GM04503 (cell line): ENCODE measurements around the gene CSNK1A1L.

ENCODE experiments used
- DNase-seq: peaks from one replicate; pipeline ENCODE4 v3.0.0-alpha.2; 2012; ENCODE audit warnings: low read depth

CSNK1A1L gene

DNA sequence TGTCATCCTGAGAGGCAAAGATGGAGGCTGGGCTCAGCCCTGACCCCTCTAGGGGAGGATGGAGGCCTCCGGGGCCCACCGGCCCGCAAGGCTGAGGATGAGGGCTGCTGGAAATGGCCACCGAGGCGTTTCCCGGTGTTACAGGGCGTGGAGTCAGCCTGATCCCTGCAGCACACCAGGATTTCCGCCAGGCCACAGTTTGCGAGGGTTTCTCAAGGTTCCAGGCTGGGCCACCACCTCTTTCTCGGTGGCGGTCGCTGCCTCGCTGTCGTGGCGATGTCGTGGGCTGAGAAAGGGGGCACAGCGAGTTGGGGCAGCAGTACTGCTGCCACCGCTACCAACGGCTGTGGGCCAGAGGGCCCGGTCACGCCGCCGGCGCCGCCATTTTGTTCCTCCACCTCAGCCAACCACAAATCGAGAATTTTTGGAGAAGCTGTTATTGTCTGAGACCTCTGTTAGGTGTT, at the start of gene CSNK1A1L:
Gene CSNK1A1L, minus strand, starts transcription at position 414 of the 464 bp plus-strand sequence. Its CDS starts 408 bp downstream, at position 6.
- DNase-seq: no peak

DNA sequence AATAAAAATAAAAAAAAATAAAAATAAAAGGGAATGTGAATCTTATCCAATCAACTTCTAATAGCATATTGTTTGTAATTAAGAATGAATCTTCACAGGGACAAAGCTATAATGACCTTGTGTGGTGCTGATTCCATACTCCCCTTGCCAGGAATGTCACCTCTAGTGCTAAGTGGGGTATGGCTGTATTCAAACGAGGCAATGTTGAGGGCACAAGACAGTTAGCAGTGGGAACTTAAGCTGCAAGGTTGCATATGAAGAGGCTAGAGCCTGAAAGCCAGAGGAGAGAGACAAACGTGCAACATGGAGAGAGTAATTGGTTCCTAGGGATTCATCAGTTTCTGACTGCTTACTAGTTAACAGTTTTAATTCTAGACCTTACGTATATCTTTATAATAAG, 43.9 kb upstream of the CSNK1A1L start:
- no peak for DNase-seq

DNA sequence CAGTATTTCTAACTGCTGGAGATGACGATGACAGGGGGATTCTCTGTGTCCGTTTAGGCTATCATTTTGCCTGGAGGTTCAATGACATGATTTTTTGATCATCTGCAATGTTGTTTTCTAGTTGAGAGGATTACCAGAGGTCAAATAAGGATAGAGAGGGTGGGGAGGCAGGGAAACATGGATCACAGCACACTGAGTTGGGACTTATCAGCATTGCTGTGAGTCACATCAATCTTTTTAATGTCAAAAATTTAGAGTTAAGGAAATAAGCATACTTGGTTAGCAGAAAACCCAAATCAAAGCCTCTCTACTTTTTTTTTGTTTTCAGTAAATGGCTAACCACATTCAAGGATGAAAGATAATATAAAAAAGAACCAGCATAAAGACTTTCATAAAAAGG, 43.0 kb upstream of the CSNK1A1L start:
- DNase-seq: no peak

DNA sequence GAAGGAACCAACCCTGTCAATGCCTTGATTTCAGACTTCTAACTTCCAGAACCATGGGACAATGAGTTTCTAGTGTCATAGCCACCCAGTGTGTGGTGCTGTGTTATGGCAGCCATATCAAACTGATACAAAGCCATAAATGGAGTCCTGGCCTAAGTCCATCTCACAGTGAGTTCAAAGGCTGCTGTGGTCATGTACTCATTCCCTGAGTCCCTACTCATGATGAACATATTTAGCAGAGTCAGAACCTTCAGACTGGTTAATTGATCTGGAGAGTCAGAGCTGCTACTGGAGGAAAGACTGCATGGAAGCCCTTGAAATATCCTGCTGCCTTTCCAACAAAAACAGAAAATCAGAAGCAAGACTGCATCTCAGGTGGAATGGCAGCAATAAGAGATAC, 39.2 kb upstream of the CSNK1A1L start:
- DNase-seq: no peak

DNA sequence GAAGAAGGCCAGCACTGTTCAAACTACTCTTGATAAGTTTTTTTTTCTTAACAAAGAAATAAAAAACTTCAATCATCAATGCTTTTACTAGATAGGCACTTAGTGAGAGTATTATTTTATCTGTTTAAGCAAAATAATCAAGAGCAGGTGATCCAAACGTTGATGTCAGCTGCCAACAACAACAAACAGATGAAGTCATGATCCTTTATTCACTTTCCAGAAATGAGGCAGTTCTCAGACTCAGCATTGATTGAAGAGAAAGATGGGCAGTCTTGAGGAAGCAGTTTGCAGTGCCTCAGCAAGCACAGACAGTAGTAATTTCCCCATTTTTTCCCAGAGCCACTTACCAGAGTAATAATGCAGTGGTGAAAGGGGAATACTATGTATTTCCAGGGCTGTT, 38.4 kb upstream of the CSNK1A1L start:
- DNase-seq: no peak

GRCh38 chr13:37142877-37143276, 37.4 kb upstream of the CSNK1A1L start:
- DNase-seq: no peak

- no peak for DNase-seq
Observed at GRCh38 chr13:37141011-37141410, 35.5 kb upstream of the CSNK1A1L start.

- DNase-seq: no peak
Observed at GRCh38 chr13:37139356-37139755, 33.9 kb upstream of the CSNK1A1L start.

GRCh38 chr13:37138926-37139325, 33.5 kb upstream of the CSNK1A1L start:
- DNase-seq: no peak

DNA sequence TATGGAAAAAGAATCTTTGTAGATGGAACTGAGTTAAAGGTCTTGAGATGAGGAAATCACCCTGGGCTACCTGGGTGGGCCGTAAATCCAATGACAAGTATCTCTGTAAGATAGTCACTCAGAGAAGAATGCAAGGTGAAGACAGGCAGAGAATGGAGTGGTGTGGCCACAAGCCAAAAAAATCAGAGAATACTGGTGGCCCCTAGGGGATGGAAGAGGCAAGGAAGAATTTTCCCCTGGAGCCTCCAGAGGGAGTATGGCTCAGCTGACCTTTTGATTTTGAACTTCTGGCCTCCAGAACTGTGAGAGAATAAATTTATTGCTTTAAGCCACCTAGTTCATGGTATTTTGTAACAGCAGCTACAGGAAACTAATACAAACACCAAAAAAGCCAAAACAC, 32.7 kb upstream of the CSNK1A1L start:
- no peak for DNase-seq

GRCh38 chr13:37136633-37137032, 31.2 kb upstream of the CSNK1A1L start:
- no peak for DNase-seq

GRCh38 chr13:37136187-37136586, 30.7 kb upstream of the CSNK1A1L start:
- DNase-seq: no peak

DNA sequence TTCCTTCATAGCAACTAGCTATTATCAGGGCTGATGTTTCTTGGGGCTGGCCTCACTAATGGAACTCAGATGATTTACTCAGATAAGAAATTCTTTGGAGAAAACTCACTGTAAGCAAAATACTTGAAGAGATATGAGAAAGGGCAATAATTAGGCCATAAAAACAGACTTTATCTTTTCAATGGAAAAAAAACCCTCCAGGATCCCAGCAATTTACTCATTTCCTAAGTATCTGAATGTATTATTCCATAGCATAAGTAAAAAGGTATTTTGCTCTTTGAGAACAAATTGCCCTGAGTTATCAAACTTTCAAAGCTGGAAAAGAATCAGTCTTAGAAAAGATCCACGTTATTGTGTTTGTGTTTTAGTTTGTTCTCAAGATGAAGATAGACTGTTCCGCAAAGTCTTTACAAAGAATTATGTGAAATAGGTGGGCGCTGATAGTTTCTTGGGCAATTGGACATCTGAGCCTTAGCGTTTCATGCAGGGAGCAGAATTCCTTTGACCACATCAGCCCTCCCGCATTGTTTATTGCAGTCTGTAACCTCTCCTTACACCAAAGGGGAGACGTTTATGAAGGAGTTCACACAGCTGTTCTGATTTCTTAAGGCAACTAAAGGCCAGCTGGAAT, 29.1 kb upstream of the CSNK1A1L start:
- peak; percentile 62 for DNase-seq

GRCh38 chr13:37132211-37132610, 26.7 kb upstream of the CSNK1A1L start:
- DNase-seq: no peak

DNA sequence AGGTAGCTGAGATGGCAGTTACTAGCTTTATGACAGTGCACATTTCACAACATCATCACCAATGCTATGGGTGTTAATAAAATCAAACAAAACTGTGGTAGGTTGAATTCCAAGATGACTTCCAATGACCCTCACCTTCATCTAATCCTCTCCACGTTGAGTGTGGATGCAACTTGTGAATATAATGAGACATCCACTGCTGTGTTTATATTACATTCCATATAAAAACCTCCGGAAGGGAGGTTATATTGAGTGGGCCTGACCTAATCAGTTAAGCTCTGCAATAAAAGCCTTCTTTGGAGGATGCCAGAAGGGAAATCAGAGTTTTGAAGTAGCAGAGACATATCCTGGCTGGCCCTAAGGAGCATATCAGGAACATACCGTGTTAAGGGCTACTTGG, 25.6 kb upstream of the CSNK1A1L start:
- no peak for DNase-seq

GRCh38 chr13:37129866-37130265, 24.4 kb upstream of the CSNK1A1L start:
- no peak for DNase-seq

- DNase-seq: no peak
Observed at GRCh38 chr13:37127691-37128241, 22.3 kb upstream of the CSNK1A1L start.

GRCh38 chr13:37123337-37123736, 17.9 kb upstream of the CSNK1A1L start:
- no peak for DNase-seq

DNA sequence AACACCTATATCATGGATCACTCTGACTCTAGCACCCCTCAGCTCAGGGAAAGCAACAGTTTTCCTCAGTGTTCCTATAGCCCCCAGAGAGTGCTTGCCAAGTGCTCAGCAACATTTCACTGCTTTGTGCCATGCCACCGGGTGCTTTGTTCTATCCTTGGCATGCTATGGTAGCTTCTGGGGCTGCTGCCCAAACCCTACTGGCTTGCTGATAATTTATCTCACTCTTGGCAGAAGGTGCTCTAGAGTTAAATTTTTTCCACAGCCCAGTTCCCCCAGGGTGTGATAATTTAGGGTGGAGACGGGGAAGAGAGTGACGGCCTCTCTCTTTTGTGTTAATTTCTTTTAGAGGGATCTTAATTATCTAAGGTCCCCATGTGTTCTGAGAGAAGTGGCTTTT, 12.6 kb upstream of the CSNK1A1L start:
- no peak for DNase-seq

GRCh38 chr13:37114250-37114649, 8.8 kb upstream of the CSNK1A1L start:
- no peak for DNase-seq

GRCh38 chr13:37113534-37113933, 8.1 kb upstream of the CSNK1A1L start:
- no peak for DNase-seq

DNA sequence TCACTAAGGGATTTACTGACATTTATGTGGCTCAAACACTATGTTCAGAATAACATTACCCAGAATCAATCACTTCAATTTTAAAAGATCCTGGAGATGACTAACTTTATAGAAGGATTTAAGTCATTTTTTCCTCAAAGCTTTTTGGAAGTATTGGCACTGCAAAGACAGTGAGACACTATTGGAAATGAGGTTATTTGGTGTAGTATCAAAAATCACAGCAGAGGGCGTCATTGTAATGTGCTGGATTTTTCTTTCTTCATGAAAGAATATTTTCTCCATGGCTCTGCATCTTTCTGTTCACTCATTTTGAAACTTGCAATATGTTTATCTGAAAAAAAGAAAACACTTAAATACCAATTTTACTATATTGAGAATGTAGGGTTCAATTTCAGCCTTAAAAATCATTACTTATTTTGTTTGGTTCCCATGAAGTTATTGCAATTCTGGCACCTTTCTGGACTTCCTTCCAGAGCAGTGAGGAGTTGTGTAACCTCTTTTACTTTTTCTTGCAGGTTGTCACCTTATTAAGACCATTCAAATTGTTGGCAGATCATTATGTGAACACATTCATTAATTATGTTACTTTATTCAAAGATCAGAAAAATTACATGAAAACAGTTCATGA, 3.7 kb upstream of the CSNK1A1L start:
- DNase-seq: peak; percentile 13

DNA sequence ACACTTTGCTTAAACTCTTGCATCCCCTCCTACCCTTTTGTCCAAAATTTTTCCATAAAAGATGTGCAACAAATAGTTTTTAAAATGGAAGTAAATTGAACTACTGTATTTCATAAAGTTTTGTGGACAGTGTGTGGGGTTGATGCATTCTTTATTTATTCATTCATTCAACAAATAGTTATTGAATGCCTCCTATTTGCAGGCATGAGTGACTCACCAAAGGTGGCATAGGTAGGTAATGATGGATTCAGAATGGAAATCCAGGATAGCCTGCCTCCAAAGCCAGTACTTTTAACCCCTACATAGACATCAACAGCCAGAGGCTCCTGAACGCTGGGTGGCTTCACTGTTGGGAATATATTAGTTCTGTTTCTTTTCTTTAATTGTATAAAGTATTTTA, 2.4 kb upstream of the CSNK1A1L start:
- no peak for DNase-seq

- no peak for DNase-seq
Observed at GRCh38 chr13:37107456-37107855, 2.0 kb upstream of the CSNK1A1L start.
